Kidney tubule cell (primary cell): ENCODE results near the gene RAB6B.
A peak's percentile ranks its signal among the peaks of the same experiment; 100 is the strongest.

Experiments
- DNase-seq: peaks from one replicate; pipeline ENCODE4 v3.0.0-alpha.2; 2018; ENCODE audit warnings: low spot score

RAB6B gene

GRCh38 chr3:133856316-133856715, 39.4 kb downstream of the RAB6B start:
- no peak for DNase-seq

- no peak for DNase-seq
Measured at GRCh38 chr3:133855772-133856171, 39.9 kb downstream of the RAB6B start.

GRCh38 chr3:133855002-133855370, 40.7 kb downstream of the RAB6B start:
- no peak for DNase-seq

- DNase-seq = no peak
Measured at GRCh38 chr3:133854264-133855001, 41.2 kb downstream of the RAB6B start.

GRCh38 chr3:133853925-133854227, 41.8 kb downstream of the RAB6B start:
- no peak for DNase-seq

- DNase-seq = no peak
Measured at GRCh38 chr3:133853063-133853924, 42.4 kb downstream of the RAB6B start.

GRCh38 chr3:133851931-133852330, 43.8 kb downstream of the RAB6B start:
- no peak for DNase-seq

- no peak for DNase-seq
Measured at GRCh38 chr3:133851266-133851906, 44.3 kb downstream of the RAB6B start.

GRCh38 chr3:133850034-133850433, 45.6 kb downstream of the RAB6B start:
- DNase-seq = no peak

- no peak for DNase-seq
Measured at GRCh38 chr3:133849346-133849745, 46.3 kb downstream of the RAB6B start.

- DNase-seq = no peak
Measured at GRCh38 chr3:133845127-133845526, 50.6 kb downstream of the RAB6B start.

GRCh38 chr3:133843634-133844033, 52.0 kb downstream of the RAB6B start:
- DNase-seq = peak; percentile 51

- no peak for DNase-seq
Measured at GRCh38 chr3:133842158-133842557, 53.5 kb downstream of the RAB6B start.

GRCh38 chr3:133841196-133841595, 54.5 kb downstream of the RAB6B start:
- DNase-seq = no peak

- DNase-seq = no peak
Measured at GRCh38 chr3:133840767-133841166, 54.9 kb downstream of the RAB6B start.

GRCh38 chr3:133840055-133840737, 55.5 kb downstream of the RAB6B start:
- no peak for DNase-seq

- DNase-seq = no peak
Measured at GRCh38 chr3:133838916-133839800, 56.5 kb downstream of the RAB6B start.

- no peak for DNase-seq
Measured at GRCh38 chr3:133838296-133838789, 57.3 kb downstream of the RAB6B start.

GRCh38 chr3:133837487-133838295, 58.0 kb downstream of the RAB6B start:
- DNase-seq = no peak

- DNase-seq = no peak
Measured at GRCh38 chr3:133836497-133837158, 59.1 kb downstream of the RAB6B start.
